IPS-NIHi7 (cell line): ENCODE results near the gene ZW10.
"Not testable (repeated sequence)": the region's sequence is repeated elsewhere in the genome, so short reads cannot be mapped to it uniquely, and the experiment has no call there.

Experiments
- DNase-seq: peaks from one replicate; pipeline ENCODE4 v3.0.0; 2012; ENCODE audit warnings: mixed read lengths; ENCODE audit errors: extremely low spot score

Gene ZW10

DNA sequence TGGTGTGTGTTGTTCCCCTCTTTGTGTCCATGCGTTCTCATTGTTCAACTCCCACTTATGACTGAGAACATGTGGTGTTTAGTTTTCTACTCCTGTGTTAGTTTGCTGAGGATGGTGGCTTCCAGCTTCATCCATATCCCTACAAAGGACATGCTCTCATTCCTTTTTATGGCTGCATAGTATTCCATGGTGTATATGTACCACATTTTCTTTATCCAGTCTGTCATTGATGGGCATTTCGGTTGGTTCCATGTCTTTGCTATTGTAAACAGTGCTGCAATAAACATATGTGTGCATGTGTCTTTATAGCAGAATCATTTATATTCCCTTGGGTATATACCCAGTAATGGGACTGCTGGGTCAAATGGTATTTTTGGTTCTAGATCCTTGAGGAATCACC is 10.5 kb downstream of the ZW10 start:
- not testable (repeated sequence) for DNase-seq

DNA sequence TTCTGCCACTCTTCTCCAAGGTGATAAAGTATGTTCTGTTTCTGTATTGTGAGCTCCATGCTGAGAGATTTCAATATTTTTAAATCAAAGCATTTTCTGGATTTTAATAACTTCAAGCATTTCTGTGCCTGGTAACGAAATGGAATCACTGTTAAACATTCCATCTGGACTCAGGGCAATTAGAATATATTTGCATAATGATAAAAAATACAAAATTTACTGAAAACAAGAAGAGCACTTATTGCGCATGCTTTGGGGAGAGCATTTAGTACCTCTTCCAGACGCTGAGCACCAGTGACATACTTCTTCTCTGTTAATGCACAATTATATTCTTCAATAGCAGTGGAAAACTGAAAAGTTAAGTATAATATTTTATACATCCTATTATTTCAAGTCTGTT is 13.3 kb downstream of the ZW10 start:
- DNase-seq: no peak

DNA sequence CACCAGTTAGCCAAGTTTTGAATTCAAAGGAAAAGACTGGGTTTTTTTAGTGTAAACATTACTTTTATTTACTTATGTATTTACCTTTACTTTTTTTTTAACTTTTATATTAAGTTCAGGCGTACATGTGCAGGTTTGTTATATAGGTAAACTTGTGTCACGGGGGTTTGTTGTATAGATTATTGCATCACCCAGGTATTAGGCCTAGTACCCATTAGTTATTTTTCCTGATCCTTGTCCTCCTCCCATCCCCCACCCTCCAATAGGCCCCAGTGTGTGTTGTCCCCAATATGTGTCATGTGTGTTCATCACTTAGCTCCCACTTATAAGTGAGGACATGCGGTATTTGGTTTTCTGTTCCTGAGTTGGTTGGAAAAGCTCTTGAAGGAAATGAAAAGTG is 20.6 kb downstream of the ZW10 start:
- no peak for DNase-seq

DNA sequence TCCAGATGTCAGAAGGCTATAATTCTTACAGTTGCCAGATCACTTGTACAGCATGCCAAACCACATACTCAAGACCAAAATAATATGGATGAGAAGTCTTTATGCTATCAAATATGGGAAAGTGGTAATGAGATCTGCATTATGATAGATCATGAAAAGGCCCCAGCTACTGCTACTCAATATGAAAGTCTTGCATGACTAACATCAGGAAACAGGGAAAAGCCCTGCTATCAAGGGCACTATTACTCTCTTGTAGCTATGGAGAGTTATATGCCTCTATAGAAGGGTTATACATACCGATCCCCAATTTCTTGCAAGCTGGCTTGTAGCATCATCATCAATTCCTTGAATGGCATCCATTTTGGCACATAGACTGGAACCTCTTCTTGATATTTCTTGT is 37.2 kb downstream of the ZW10 start:
- no peak for DNase-seq

DNA sequence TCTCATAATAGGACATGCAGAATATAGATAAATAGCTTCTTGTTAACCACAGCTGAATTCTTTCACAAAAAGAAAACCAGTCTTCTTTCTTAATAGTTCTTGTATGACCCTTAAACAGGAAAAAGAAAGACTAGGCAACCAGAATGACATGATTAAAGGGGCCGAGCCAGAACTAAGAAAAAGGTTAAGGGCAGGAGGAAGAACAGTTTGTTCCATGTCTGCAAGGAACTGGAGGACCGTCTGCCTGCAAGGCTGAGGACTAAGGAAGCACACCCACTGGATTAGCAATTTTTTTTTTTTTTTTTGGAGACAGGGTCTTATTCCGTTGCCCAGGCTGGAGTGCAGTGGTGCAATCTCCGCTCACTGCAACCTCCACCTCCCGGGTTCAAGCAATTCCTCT is 41.4 kb downstream of the ZW10 start:
- no peak for DNase-seq

DNA sequence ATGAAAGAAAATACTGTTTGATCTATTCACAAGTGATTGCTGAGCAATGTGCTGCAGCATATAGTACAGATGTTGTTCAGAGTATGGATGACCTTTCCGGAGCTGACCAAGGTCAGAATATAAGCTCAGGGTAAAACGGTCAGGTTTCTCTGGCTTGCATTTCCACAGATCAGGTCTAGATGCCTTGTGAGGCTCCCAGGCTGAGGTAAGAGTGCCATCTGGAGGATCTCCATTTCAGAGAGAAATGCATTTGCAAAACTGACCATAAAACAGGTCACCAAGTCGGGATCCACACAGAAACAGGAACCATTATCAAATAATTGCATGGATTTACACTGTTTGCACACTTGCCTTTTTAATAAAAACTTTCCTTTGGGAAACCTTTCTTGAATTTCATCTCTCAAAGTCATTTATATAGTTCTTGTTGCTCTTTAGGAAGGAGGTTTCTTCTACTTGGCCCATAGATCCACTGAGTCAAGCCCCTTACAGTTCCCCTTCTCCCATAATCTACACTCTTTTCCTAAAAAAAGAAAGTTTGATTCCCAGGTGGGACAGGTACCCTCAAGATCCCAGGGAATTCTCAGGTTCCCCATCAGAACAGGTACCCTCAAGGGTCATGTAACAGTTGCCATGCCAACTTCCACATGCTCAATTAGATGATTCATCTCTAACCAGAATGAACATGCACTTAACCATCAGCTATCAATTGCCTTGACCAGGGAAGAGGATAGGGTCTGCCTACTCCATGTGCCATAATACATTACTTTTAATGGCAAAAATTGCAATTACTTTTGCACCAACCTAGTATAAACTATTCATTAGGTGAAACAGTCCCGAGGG is 42.4 kb downstream of the ZW10 start:
- peak; percentile 68 for DNase-seq

DNA sequence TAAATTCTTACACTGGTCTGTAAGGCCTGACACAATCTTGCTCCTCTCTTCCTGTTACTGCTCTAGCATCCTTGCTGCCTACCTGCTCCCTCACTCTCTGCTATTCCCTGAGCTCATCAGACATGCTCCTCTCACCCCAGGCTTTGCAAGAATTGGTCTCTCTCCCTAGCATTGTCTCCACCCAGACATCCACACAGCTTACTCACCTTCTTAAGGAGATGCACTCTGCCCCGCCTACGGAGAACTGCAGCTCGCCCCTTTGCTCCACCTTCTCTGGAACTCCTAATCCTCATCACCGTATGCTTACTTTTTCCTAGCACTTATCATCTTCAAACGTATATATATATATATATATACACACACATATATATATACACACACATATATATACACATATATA is 44.0 kb downstream of the ZW10 start:
- DNase-seq: peak; percentile 29

DNA sequence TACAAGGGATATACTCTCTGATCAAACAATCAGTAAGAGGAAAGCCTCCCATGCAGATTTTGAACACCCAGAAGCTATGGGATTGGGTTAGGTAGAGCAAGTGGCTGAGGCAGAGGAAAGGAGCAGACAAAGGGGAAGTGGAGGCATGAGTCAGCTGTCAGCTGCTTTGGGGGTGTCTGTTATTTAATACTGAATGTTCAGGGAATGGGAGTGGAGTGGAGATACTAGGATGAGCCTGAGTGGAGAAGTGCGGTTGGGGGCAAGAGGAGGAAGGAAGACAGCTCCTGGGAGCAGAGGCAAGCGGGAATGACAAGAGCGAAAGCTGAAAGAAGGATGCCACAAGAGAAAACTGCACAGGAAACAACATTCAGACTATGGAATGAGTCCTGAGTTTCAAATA is 44.7 kb downstream of the ZW10 start:
- no peak for DNase-seq

DNA sequence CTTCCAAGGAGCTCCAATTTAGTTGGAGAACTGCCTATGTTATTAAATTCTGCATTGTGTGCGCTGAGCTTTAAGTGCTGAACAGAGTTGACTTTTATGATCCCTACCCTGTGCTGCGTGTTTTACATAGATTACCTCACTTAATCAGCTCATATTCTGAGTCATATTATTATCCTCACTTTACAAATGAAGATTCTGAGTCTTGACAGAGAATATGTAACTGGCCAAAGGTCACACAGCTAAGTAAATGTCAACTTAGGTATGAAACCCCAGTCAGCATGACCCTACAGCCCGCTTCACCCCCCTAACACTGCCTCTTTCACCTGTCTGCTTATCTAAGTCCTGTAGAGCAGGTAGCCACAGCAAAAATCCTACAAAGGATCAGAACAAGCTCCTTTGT is 47.6 kb downstream of the ZW10 start:
- DNase-seq: no peak

DNA sequence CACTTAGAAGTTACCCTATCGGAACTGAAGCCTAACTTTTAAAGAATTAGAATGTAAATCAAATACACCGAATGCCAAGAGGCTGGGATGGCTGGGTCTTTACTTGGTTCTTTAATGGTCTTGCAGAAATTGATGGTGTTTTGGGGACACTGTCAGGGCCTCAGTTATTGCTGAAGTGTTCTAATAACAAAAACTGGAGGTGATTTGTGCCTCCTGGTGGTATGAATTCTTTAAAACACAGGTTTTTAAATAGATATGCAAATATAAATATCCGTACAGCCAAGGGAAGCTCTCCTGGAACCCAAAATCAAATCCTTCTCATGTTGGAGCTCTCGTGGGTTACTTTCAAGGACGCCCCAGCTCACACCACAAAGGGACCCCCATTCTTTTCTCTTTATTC is 48.1 kb downstream of the ZW10 start:
- no peak for DNase-seq

DNA sequence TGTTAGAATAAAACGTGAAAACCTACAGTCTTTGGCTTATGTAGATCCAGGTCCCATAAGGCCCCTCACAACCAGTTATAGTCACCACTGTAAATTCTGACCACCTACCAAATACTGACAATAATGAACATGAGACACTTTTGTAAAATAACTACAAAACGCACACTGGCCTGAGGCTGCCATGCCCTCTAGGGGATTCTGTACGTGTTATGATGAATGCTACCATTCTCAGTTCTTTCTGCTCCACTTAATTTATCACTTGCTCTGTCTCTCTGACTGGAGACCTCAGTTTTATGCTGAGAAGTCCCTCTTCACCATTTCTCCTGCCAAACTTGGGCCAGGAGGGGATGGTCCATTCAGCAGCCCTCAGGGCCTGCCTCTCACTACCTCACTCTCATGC is 48.7 kb downstream of the ZW10 start:
- no peak for DNase-seq

DNA sequence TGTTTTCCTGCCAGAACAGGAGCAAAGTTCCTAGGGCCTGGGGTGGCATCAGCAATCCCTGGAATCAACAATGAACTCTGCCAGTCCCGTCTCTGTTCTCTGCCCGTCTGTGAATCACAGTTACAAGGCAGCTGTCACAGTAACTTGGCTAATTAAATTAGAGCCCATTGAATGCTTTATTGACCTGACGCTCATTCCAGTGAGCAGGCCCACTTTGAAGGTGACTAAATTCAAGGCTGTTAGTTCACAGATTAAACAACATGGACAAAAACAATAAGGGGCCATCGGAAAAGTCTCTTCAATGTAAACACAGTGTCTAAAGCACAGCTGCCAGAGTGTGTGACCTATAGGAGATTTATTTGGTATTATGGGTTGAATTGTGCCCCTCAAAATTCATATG is 49.7 kb downstream of the ZW10 start:
- no peak for DNase-seq

DNA sequence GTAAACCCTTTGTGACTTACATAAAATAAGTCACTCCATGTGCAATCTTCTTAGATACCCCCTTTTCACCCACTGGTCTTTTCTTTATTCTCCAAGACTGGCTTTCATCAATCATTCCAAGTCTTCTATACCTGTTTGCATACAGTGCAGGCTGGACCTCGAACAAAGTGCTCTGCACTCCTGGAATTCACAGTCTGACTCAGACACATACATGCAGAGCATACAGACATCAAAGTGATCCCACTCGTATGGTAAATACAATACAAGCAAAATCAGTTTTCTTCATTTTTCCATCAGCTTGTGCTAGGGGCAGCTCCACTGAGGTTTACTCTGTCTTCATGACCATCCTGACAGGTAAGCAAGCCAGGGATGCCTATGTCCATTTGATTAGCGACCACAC is 50.6 kb downstream of the ZW10 start:
- DNase-seq: no peak

DNA sequence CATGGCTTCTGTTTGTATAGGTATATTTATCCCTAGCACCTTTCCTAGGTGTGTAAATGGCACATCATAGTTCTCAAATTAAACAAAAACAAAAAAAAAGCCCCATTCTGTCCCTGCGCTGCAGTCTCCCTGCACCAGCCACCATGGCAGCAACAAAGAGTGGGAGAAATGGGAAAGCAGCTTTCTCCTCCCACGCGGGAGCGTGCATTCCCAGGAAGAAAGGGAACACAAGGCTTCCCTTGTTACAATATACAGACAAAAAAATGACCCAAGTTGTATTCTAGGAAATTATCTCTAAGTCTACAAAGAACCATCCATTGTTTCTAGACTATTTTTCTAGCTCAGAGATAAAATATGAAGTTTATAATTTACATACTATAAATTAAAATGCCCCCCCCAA is 51.3 kb downstream of the ZW10 start:
- no peak for DNase-seq

DNA sequence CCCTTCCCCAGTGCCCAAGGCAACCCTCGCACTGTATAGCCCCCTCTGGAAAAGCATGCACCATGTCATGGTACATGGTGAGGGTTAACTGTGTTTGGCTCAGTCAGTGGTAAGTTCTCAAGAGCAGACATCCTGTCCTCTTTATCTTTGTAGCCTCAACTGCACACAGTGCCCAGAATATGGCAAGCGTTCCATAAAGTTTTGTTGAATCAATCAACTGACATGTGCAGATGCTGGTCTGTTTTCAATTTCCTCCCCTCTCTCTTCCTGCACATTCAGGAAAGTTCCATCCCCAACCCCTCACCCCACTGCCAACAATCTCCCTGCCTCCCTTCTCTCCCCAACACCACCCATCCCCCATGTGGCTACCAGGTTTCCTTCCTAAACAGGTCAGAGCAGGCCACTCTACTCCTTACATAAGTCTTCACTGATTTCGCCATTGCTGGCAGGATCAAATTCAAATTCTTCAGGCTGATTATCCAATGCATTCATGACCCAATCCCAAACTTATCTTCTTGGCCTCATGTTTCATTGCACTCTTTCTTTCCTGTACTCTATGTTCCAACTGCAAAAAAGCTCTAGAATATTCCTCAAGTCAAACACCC is 51.9 kb downstream of the ZW10 start:
- DNase-seq: no peak

DNA sequence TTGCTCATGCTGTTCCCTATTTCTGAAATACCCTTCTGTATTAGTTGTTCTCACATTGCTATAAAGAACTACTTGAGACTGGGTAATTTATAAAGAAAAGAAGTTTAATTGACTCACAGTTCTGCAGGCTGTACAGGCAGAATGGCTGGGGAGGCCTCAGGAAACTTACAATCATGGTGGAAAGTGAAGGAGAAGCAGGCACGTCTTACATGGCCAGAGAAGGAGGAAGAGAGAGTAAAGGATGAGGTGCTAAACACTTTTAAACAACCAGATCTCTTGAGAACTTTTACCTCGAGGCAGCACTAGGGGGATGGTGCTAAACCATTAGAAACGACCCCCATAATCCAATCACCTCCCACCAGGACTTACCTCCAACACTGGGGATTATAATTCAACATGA is 53.0 kb downstream of the ZW10 start:
- not testable (repeated sequence) for DNase-seq

DNA sequence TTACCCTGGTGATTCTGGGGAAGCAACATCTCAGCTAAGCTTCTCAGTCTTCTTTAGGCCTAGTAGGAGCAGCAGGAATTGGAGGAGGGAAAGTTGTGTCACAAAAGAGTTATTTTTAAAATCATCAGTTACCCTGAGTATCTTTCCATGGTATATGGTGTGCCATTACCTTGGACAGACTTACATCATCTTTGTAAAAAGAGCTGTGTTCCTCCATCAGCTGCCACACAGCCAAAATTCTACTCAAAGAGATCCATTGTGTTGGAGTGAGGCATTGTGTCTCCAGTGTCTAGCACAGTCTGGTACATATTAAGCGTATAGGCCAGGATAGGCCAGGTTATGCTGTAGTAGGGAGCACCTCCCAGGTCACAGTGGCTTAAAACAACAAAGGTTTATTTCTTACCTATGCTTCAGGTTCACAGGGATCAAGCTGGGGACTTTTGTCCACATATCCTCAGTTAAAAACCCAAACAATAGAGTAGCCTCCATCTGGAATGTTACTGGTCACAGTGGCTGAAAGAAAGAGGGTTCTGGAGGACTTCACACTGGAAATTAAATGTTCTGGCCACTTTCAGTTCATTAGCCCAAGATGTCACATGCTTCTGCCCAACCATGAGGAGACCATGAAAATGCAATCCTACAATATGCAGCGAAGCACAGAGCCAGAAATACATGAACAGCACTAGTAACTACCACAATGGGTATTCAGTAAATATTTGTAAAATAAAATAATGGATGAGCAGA is 57.4 kb downstream of the ZW10 start:
- no peak for DNase-seq

DNA sequence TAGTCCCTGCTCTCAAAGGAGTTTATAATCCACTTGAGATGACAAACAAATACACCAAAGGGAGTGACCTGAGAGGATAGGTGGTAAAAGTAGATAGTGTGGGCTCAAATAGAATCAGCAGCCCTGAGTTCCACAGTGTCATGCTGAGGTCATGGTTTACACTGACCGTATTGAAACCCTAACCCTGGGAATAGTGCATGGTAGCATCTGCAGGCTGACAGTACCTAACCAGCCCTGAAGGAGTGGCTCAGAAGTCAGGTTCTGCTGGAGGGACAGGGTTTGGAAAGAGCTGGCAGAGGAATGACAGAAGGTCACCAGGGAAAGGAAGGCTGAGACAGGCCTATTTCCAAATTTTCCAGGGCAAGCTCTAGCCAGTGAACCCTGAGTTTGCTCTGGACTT is 58.2 kb downstream of the ZW10 start:
- DNase-seq: no peak

DNA sequence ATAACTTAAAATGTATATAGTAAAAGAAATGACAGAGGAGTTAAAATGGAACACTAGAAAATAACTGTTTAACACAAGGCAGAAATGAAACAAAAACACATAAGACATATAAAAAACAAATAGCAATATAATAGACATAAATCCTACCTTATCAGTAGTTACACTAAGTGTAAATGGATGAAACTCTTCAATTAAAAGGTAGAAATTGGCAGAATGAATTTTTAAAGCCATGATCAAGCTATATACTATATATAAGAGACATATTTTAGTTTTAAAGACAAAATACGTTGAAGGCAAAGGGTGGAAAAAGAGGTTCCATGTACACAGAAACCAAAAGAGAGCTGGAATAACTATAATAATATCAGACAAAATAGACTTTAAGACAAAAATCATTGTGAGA is 62.5 kb downstream of the ZW10 start:
- DNase-seq: no peak

DNA sequence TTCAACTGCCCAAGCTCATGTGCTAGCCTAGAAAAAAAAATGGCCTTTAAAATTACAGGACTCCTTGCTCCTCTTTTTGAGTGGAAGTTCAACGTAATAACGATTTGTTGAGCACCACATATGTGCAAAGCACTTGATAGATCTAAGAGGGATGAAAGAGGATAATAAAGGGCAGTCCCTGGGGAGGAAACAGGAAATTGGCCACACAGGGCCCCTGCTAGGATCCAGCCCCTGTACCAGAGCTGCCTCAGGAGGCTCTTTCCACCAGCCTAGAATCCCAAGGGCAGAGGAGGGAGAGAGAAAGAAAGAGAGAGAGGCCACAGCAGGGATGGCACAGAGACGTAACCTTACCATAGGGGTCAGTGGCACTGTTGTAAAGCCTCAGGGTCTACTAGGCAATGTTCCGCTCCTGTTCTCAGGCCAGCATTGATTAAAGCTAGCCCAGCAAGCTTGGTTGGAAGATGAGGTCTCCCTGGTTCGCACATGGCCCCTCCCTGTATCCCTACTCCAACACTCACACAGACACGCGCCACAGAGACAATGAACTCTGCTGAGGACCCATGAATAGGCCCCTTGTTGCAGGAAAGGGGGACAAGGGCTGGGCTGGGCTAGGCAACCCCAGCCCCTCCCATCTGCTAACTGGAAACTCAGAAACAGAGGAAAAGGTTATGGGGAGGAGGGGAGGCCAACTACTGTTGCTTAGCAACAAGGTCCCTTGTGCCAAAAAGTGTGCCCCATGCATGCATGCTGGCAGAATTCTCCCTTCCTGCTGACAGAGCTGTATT is 67.4 kb downstream of the ZW10 start, which contains the start of gene TMPRSS5:
TSS of gene TMPRSS5 (minus strand) at position 438 of the 785 bp plus-strand sequence. CDS start at position 354, 84 bp downstream.
- DNase-seq: no peak

DNA sequence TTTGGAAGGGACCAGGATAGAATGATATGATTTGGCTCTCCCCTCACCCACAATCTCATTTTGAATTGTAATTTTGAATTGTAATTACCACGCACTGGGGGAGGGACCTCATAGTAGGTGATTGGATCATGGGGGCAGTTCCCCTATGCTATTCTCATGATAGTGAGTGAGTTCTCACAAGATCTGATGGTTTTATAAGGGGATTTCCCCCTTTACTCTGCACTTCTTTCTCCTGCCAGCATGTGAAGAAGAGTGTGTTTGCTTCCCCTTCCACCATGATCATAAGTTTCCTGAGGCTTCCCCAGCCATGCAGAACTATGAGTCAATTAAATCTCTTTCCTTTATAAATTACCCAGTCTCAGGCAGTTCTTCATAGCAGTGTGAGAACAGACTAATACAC is 69.9 kb downstream of the ZW10 start:
- not testable (repeated sequence) for DNase-seq

DNA sequence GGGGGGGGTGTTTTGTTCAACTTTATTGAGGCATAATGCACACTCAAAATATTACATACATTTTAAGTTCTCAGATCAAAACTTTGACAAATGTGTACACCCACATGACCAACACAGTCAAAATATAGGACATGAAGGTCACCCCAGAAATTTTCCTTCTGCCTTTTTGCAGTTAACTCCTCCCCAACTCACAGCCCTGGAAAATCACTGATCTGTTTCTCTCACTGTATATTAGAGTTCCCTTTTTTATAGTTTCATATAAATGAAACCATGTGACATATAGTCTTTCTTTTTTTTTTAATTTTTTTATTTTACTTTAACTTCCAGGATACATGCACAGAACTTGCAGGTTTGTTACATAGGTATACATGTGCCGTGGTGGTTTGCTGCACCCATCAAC is 72.0 kb downstream of the ZW10 start:
- DNase-seq: no peak
